Effector memory CD8-positive, alpha-beta T cell (primary cell): Measurements from ENCODE around the gene RAMACL.

Experiments used
- ATAC-seq: fragments of 150-1000 bp; cut with Tn5 transposase; replicated peaks from 2 replicates; pipeline ENCODE4 v1.10.0; 2021; ENCODE audit warnings: mild to moderate bottlenecking, moderate library complexity
- DNase-seq, 3 experiments: peaks; one replicate each; pipeline ENCODE4 v3.0.0; 2021
- H3K27ac Mint-ChIP-seq, 2 donors: one replicate each; pipeline ENCODE4 v1.8.0; 2022; ENCODE audit warnings: mild to moderate bottlenecking in 2 of 2, mixed read lengths in 2 of 2, moderate library complexity in 2 of 2
- H3K27me3 Mint-ChIP-seq, 2 donors: one replicate each; pipeline ENCODE4 v1.8.0; 2022; ENCODE audit warnings: mixed read lengths in 2 of 2
- H3K36me3 Mint-ChIP-seq: one replicate; pipeline ENCODE4 v1.8.0; 2022; ENCODE audit warnings: mild to moderate bottlenecking, moderate library complexity, mixed read lengths; ENCODE audit not compliant: insufficient read depth
- H3K4me1 Mint-ChIP-seq, 2 donors: one replicate each; pipeline ENCODE4 v1.8.0; 2022; ENCODE audit warnings: low read depth in 2 of 2, mixed read lengths in 2 of 2
- H3K4me3 Mint-ChIP-seq, 2 donors: one replicate each; pipeline ENCODE4 v1.8.0; 2022; ENCODE audit warnings: mild to moderate bottlenecking in 2 of 2, mixed read lengths in 2 of 2, moderate library complexity in 2 of 2
- H3K9me3 Mint-ChIP-seq, 2 donors: one replicate each; pipeline ENCODE4 v1.8.0; 2022; ENCODE audit warnings: mixed read lengths in 2 of 2

RAMACL gene

GRCh38 chr6:166625356-166625755 lies 38.9 kb upstream of the RAMACL start:
- Mint-ChIP-seq H3K4me3 (no peak overlapping the region), H3K4me1 (peaks cover 15 to 16% of the 10 kb centered on the region in 2 donors), H3K27ac (no peak overlapping the region), H3K27me3 (peaks cover 48 to 70% of the 10 kb centered on the region in 2 donors), H3K36me3 (peaks cover 16% of the 10 kb centered on the region), H3K9me3 (no peaks in the 10 kb centered on the region)
- DNase-seq (no peak), ATAC-seq (no peak)

- no peak overlapping the region for H3K4me3 Mint-ChIP-seq
- peaks cover 15 to 16% of the 10 kb centered on the region in 2 donors for H3K4me1 Mint-ChIP-seq
- DNase-seq (no peak), ATAC-seq (no peak)
- peaks cover 16% of the 10 kb centered on the region for H3K36me3 Mint-ChIP-seq
- H3K27ac Mint-ChIP-seq = no peak overlapping the region
- H3K9me3 Mint-ChIP-seq = no peaks in the 10 kb centered on the region
- H3K27me3 Mint-ChIP-seq = peaks cover 38 to 61% of the 10 kb centered on the region in 2 donors
Observed at GRCh38 chr6:166624275-166624674, 37.8 kb upstream of the RAMACL start.

GRCh38 chr6:166623318-166623717 lies 36.8 kb upstream of the RAMACL start:
- peaks cover 35 to 52% of the 10 kb centered on the region in 2 donors for H3K27me3 Mint-ChIP-seq
- H3K27ac Mint-ChIP-seq = no peak overlapping the region
- H3K4me3 Mint-ChIP-seq = no peak overlapping the region
- DNase-seq (no peak), ATAC-seq (no peak)
- peaks cover 10 to 13% of the 10 kb centered on the region in 2 donors for H3K4me1 Mint-ChIP-seq
- no peaks in the 10 kb centered on the region for H3K9me3 Mint-ChIP-seq
- H3K36me3 Mint-ChIP-seq = peaks cover 14% of the 10 kb centered on the region

- no peak overlapping the region for H3K4me3 Mint-ChIP-seq
- no peaks in the 10 kb centered on the region for H3K36me3 Mint-ChIP-seq
- no peak for ATAC-seq
- DNase-seq = no peak
- H3K27me3 Mint-ChIP-seq = peaks cover 34 to 45% of the 10 kb centered on the region in 2 donors
- H3K9me3 Mint-ChIP-seq = no peaks in the 10 kb centered on the region
- H3K27ac Mint-ChIP-seq = no peak overlapping the region
- H3K4me1 Mint-ChIP-seq = peaks cover 4 to 5% of the 10 kb centered on the region in 2 donors
Observed at GRCh38 chr6:166621114-166621540, 34.6 kb upstream of the RAMACL start.

GRCh38 chr6:166620478-166621113 lies 34.1 kb upstream of the RAMACL start:
- no peaks in the 10 kb centered on the region for H3K36me3 Mint-ChIP-seq
- H3K4me1 Mint-ChIP-seq = peaks cover 0 to under 1% of the 10 kb centered on the region in 2 donors
- peaks cover 29 to 39% of the 10 kb centered on the region in 2 donors for H3K27me3 Mint-ChIP-seq
- no peak overlapping the region for H3K27ac Mint-ChIP-seq
- H3K9me3 Mint-ChIP-seq = no peaks in the 10 kb centered on the region
- H3K4me3 Mint-ChIP-seq = no peak overlapping the region
- no peak for ATAC-seq
- DNase-seq = no peak

GRCh38 chr6:166619912-166620311 lies 33.4 kb upstream of the RAMACL start:
- Mint-ChIP-seq H3K36me3 (no peaks in the 10 kb centered on the region), H3K27me3 (peaks cover 28 to 32% of the 10 kb centered on the region in 2 donors), H3K4me1 (no peaks in the 10 kb centered on the region), H3K4me3 (no peak overlapping the region), H3K9me3 (no peaks in the 10 kb centered on the region), H3K27ac (no peak overlapping the region)
- DNase-seq = no peak
- ATAC-seq = no peak

- no peak for DNase-seq
- no peaks in the 10 kb centered on the region for H3K4me1 Mint-ChIP-seq
- no peaks in the 10 kb centered on the region for H3K9me3 Mint-ChIP-seq
- ATAC-seq = no peak
- no peaks in the 10 kb centered on the region for H3K36me3 Mint-ChIP-seq
- H3K4me3 Mint-ChIP-seq = no peak overlapping the region
- H3K27me3 Mint-ChIP-seq = peaks cover 32% of the 10 kb centered on the region in 2 donors
- no peak overlapping the region for H3K27ac Mint-ChIP-seq
Observed at GRCh38 chr6:166618866-166619761, 32.6 kb upstream of the RAMACL start.

GRCh38 chr6:166618251-166618650 lies 31.8 kb upstream of the RAMACL start:
- ATAC-seq = no peak
- Mint-ChIP-seq H3K36me3 (no peaks in the 10 kb centered on the region), H3K27ac (no peak overlapping the region), H3K4me3 (no peak overlapping the region), H3K9me3 (no peaks in the 10 kb centered on the region), H3K4me1 (no peaks in the 10 kb centered on the region), H3K27me3 (peaks cover 28 to 31% of the 10 kb centered on the region in 2 donors)
- DNase-seq = no peak

- H3K27me3 Mint-ChIP-seq = peaks cover 21 to 22% of the 10 kb centered on the region in 2 donors
- ATAC-seq (no peak), DNase-seq (no peak)
- no peak overlapping the region for H3K4me3 Mint-ChIP-seq
- no peak overlapping the region for H3K27ac Mint-ChIP-seq
- H3K36me3 Mint-ChIP-seq = no peaks in the 10 kb centered on the region
- H3K4me1 Mint-ChIP-seq = no peaks in the 10 kb centered on the region
- no peaks in the 10 kb centered on the region for H3K9me3 Mint-ChIP-seq
Observed at GRCh38 chr6:166617359-166617758, 30.9 kb upstream of the RAMACL start.

- Mint-ChIP-seq H3K36me3 (no peaks in the 10 kb centered on the region), H3K4me1 (no peaks in the 10 kb centered on the region), H3K9me3 (no peaks in the 10 kb centered on the region), H3K27me3 (peaks cover 13 to 14% of the 10 kb centered on the region in 2 donors), H3K27ac (no peak overlapping the region), H3K4me3 (no peak overlapping the region)
- DNase-seq = no peak
- no peak for ATAC-seq
Observed at GRCh38 chr6:166616261-166617238, 30.1 kb upstream of the RAMACL start.

- no peak for DNase-seq
- ATAC-seq = no peak
- Mint-ChIP-seq H3K27me3 (peaks cover under 1 to 9% of the 10 kb centered on the region in 2 donors), H3K27ac (peak overlapping the region; percentile 20 to 35), H3K36me3 (no peaks in the 10 kb centered on the region), H3K9me3 (no peaks in the 10 kb centered on the region), H3K4me1 (no peaks in the 10 kb centered on the region), H3K4me3 (no peak overlapping the region)
Observed at GRCh38 chr6:166615059-166615770, 28.7 kb upstream of the RAMACL start.

GRCh38 chr6:166614589-166614988 lies 28.1 kb upstream of the RAMACL start:
- H3K27ac Mint-ChIP-seq = peak overlapping the region in 1 of 2 donors; percentile 20
- no peak overlapping the region for H3K4me3 Mint-ChIP-seq
- H3K9me3 Mint-ChIP-seq = no peaks in the 10 kb centered on the region
- DNase-seq (no peak), ATAC-seq (no peak)
- H3K36me3 Mint-ChIP-seq = no peaks in the 10 kb centered on the region
- H3K4me1 Mint-ChIP-seq = no peaks in the 10 kb centered on the region
- H3K27me3 Mint-ChIP-seq = peaks cover 0 to 9% of the 10 kb centered on the region in 2 donors
